OCI-LY7 (cell line): ENCODE results near the gene TNFRSF1B.

Experiments
- CTCF ChIP-seq: fragments of 200-600 bp; sonication (generic); conservative IDR thresholded peaks from 2 replicates; pipeline ENCODE4 v1.5.1; 2014; ENCODE audit warnings: mild to moderate bottlenecking, antibody characterized with exemption, low read length, moderate library complexity, mixed read lengths
- EZH2phosphoT487 ChIP-seq: fragments of 200-600 bp; sonication (generic); IDR thresholded peaks from 2 replicates; pipeline ENCODE4 v1.6.1; 2018; ENCODE audit warnings: low read depth, borderline replicate concordance, mild to moderate bottlenecking, mixed run types, antibody characterized with exemption, low read length, moderate library complexity, mixed read lengths

- TF ChIP-seq CTCF (no peak), EZH2phosphoT487 (no peak)
Measured at GRCh38 chr1:12149791-12150175, 17.0 kb upstream of the TNFRSF1B start.
